Transverse colon (tissue), 4 donors: Measurements from ENCODE around the gene DHX34. TPM values are rescaled to one million over a fixed set of nuclear protein-coding genes. Genes with fewer than 3 reads are reported as not detected.

Source experiments
- DNase-seq: peaks from one replicate; pipeline ENCODE4 v3.0.0-alpha.2; 2019
- H3K27ac ChIP-seq, 4 donors: fragments of 200-600 bp; sonication (generic); 2 replicates each; pipeline ENCODE4 v1.5.1; 2016 to 2018; ENCODE audit warnings: inconsistent platforms in 4 of 4
- H3K27me3 ChIP-seq: fragments of 200-600 bp; sonication (generic); 2 replicates; pipeline ENCODE4 v1.5.1; 2017; ENCODE audit warnings: inconsistent platforms
- H3K36me3 ChIP-seq, 4 donors: fragments of 200-600 bp; sonication (generic); 2 replicates each; pipeline ENCODE4 v1.5.1; 2017 to 2019; ENCODE audit warnings: inconsistent platforms in 4 of 4
- H3K4me1 ChIP-seq, 4 donors: fragments of 200-600 bp; sonication (generic); 2 replicates each; pipeline ENCODE4 v1.5.1; 2017 to 2020; ENCODE audit warnings: inconsistent platforms in 4 of 4
- H3K4me3 ChIP-seq, 4 donors: fragments of 200-600 bp; sonication (generic); 1 replicate in 1 of 4; 2 replicates in 3 of 4; pipeline versions ENCODE4 v1.5.1 to v1.6.1; 2017 to 2019; ENCODE audit warnings: inconsistent platforms in 4 of 4
- H3K9me3 ChIP-seq, 2 donors: fragments of 200-600 bp; sonication (generic); 2 replicates each; pipeline ENCODE4 v1.5.1; 2017 to 2019; ENCODE audit warnings: inconsistent platforms in 2 of 2
- CTCF ChIP-seq, 5 experiments: fragments of 200-600 bp in 3 of 5; fragments of 450-650 bp in 2 of 5; sonication (generic) in 3 of 5; IDR thresholded peaks; 1 replicate in 2 of 5; 2 replicates in 3 of 5; pipeline ENCODE4 v1.5.1; 2016 to 2017; ENCODE audit warnings: antibody characterized with exemption in 5 of 5, inconsistent platforms in 3 of 5, mild to moderate bottlenecking in 2 of 5, moderate library complexity in 1 of 5
- EP300 ChIP-seq: sonication (generic); formaldehyde crosslinking; IDR thresholded peaks from one replicate; pipeline ENCODE4 v1.6.1; 2017; ENCODE audit warnings: antibody characterized with exemption, low read depth
- POLR2A ChIP-seq: fragments of 450-650 bp; IDR thresholded peaks from one replicate; pipeline ENCODE4 v1.6.1; 2016; ENCODE audit warnings: antibody characterized with exemption, mild to moderate bottlenecking, moderate library complexity
- POLR2AphosphoS5 ChIP-seq, 3 donors: sonication (generic); formaldehyde crosslinking; IDR thresholded peaks; one replicate each; pipeline ENCODE4 v1.6.1; 2016; ENCODE audit warnings: antibody characterized with exemption in 3 of 3
- WGBS, 2 donors: methylation state at CpG; one replicate each; pipeline ENCODE4 v1.1.5; 2018; ENCODE audit warnings: low coverage in 1 of 2; 5-methylcytosine and 5-hydroxymethylcytosine counted together
- in situ Hi-C, 4 donors: fragments of 200-750 bp; cut with MboI; loops; one replicate each; pipeline versions ENCODE4 v1.15.0 to v1.15.1; 2017; ENCODE audit warnings: low sequenced_read_pairs in 3 of 4, low pct_ligation_motif_present in 1 of 4, low pct_unique_long_range_greater_than_20kb in 1 of 4
- intact Hi-C: fragments of 100-400 bp; cut with DNase I; formaldehyde crosslinking; loops from one replicate; pipeline ENCODE4 v1.15.1; 2023; ENCODE audit warnings: low total_unique reads
- total RNA-seq, 4 donors: library from RNA; depleted of rRNA; stranded (reverse); fragments of >200 nt; gene quantifications; one replicate each; pipeline ENCODE4 v1.1.0, GENCODE V29; 2016

The DHX34 gene
- total RNA-seq, 4 donors from 2014 or later = 12.4 to 30.3 (median 21.3) TPM

GRCh38 chr19:47405854-47406417, 56.8 kb downstream of the DHX34 start:
- Histone ChIP-seq H3K27me3 (peaks cover 22% of the 10 kb centered on the region), H3K4me1 (no peaks in the 10 kb centered on the region), H3K9me3 (no peaks in the 10 kb centered on the region), H3K36me3 (no peaks in the 10 kb centered on the region), H3K4me3 (no peak overlapping the region), H3K27ac (no peak overlapping the region)
- intact Hi-C loops = no loop called here
- 91 to 92% methylated on average over 5 of the region's 5 CpGs for WGBS, 2 donors
- in situ Hi-C loops = loop anchor here in 1 of 4 donors (25.0 kb wide), 1 partner anchor 119 kb away; no protein-coding TSS in a partner anchor
- no peak for TF ChIP-seq EP300
- TF ChIP-seq CTCF (IDR thresholded peaks at IDR 0.05) = no peak
- TF ChIP-seq POLR2A = no peak
- TF ChIP-seq POLR2AphosphoS5 (IDR thresholded peaks at IDR 0.05) = no peak
- no peak for DNase-seq

DNA sequence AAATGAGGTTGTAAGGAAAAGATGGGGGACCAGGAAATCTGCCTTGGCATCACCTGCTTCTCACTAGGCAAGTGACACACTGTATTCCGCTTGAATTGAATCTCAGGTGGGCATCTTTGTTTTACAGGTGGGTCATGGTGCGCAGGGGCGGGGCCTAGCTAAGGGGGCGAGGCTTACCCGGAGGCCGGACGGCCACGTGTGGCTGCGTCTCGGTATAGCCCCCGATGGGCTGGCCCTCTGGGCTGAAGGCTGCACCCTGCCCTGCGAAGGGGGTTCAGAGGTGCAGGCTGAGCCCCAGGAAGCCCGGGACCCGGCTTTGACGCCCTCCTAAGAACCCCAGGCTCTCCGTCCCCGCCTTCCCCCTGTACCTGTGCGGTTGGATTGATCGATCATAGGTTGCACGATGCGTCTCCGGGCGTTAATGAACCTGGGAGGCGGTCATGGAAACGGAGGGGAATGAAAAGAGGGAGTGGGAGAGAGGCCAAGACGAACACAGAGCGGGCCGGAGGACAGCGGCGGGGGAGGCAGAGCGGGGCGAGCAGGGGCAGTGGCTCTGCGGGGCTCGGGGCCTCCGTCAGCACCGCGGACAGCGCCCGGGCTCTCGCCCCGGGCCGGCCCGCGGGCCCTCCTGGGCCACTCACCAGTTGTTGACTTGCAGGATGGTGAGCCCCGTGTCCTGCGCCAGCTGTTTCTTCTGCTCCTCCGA, 57.7 kb downstream of the DHX34 start:
- TF ChIP-seq POLR2AphosphoS5 (IDR thresholded peaks at IDR 0.05) (no peak), EP300 (no peak), CTCF (IDR thresholded peaks at IDR 0.05) (no peak), POLR2A (no peak)
- 19% methylated on average over 44 of the region's 47 CpGs; no CpG with 5 or more reads in 1 of the 2 donors for WGBS, 2 donors
- Histone ChIP-seq H3K9me3 (no peaks in the 10 kb centered on the region), H3K36me3 (no peaks in the 10 kb centered on the region), H3K4me3 (no peak overlapping the region), H3K4me1 (no peaks in the 10 kb centered on the region), H3K27ac (no peak overlapping the region), H3K27me3 (peaks cover 22% of the 10 kb centered on the region)
- in situ Hi-C loops = loop anchor here in 1 of 4 donors (25.0 kb wide), 1 partner anchor 120 kb away; no protein-coding TSS in a partner anchor
- intact Hi-C loops = no loop called here
- no peak for DNase-seq

DNA sequence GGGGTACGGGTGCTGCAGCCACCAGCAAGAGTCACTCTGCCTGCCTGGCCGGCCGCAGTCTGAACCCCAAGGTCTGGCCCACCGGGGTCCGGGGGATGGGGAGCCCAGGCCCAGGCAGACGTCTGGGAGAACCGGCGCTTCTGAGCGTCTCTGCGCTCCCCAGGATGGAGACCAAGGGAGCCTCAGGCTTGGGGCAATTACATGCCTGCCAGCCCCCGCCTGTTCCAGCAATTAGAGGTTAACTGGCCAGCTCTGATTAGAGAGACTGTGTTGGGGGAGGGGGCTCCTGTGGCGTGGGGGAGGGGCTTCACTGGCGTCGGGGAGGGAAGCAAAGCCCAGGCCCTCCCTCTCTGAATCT, 58.3 kb downstream of the DHX34 start:
- H3K27me3 ChIP-seq = peaks cover 28% of the 10 kb centered on the region
- WGBS, 2 donors = 37% methylated on average over 14 of the region's 14 CpGs; no CpG with 5 or more reads in 1 of the 2 donors

More for the DNA sequence above, 58.3 kb downstream of the DHX34 start:
- Histone ChIP-seq H3K27ac (no peak overlapping the region), H3K4me3 (no peak overlapping the region), H3K9me3 (no peaks in the 10 kb centered on the region), H3K36me3 (no peaks in the 10 kb centered on the region), H3K4me1 (no peaks in the 10 kb centered on the region)
- in situ Hi-C loops = loop anchor here in 1 of 4 donors (25.0 kb wide), 1 partner anchor 120 kb away; no protein-coding TSS in a partner anchor
- intact Hi-C loops = no loop called here
- DNase-seq = no peak
- no peak for TF ChIP-seq POLR2AphosphoS5 (IDR thresholded peaks at IDR 0.05)
- no peak for TF ChIP-seq CTCF (IDR thresholded peaks at IDR 0.05)
- TF ChIP-seq POLR2A = no peak
- TF ChIP-seq EP300 = no peak
